ENCODE data around the gene DOK4. TPM values are rescaled to one million over a fixed set of nuclear protein-coding genes. Genes with fewer than 3 reads are reported as not detected.

The DOK4 gene
- total and polyA plus RNA-seq, 2 of the 8 experiments (the other 6 are each of a cell fraction or from before 2014, with no cell fraction given): 24.0 to 28.9 TPM

- no peak for TF ChIP-seq SAP30 (IDR thresholded peaks at IDR 0.05; ENCODE audit: insufficient read depth, insufficient replicate concordance, low read length)
- TF ChIP-seq PHF8 (conservative IDR thresholded peaks at IDR 0.05; ENCODE audit: low read depth, low read length): no peak
- TF ChIP-seq TAF1 (IDR thresholded peaks at IDR 0.05; ENCODE audit: low read depth, low read length): no peak
- peak in 1 of 2 experiments; percentile 84; a peak in 2 of 4 replicates for TF ChIP-seq SIN3A (conservative IDR thresholded peaks at IDR 0.05 in 1 of 2, IDR thresholded peaks at IDR 0.05 in 1 of 2; ENCODE audit: low read depth in 1 of 2, low read length in 2 of 2)
- no peak for TF ChIP-seq EGR1 (IDR thresholded peaks at IDR 0.05; ENCODE audit: borderline replicate concordance, low read depth, low read length)
- TF ChIP-seq, protein P1, sequence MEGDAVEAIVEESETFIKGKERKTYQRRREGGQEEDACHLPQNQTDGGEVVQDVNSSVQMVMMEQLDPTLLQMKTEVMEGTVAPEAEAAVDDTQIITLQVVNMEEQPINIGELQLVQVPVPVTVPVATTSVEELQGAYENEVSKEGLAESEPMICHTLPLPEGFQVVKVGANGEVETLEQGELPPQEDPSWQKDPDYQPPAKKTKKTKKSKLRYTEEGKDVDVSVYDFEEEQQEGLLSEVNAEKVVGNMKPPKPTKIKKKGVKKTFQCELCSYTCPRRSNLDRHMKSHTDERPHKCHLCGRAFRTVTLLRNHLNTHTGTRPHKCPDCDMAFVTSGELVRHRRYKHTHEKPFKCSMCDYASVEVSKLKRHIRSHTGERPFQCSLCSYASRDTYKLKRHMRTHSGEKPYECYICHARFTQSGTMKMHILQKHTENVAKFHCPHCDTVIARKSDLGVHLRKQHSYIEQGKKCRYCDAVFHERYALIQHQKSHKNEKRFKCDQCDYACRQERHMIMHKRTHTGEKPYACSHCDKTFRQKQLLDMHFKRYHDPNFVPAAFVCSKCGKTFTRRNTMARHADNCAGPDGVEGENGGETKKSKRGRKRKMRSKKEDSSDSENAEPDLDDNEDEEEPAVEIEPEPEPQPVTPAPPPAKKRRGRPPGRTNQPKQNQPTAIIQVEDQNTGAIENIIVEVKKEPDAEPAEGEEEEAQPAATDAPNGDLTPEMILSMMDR (IDR thresholded peaks at IDR 0.05; ENCODE audit: control extremely low read depth in 1 of 3, insufficient read depth in 1 of 3, low read depth in 1 of 3, low read length in 3 of 3): peak; percentile 69 to 97 (median 89)
- no peak for TF ChIP-seq SP1 (IDR thresholded peaks at IDR 0.05; ENCODE audit: low read depth, low read length)
- no peak for TF ChIP-seq HDAC6 (IDR thresholded peaks at IDR 0.05; ENCODE audit: low read depth, low read length)
- TF ChIP-seq BRCA1 (IDR thresholded peaks at IDR 0.05; ENCODE audit: low read depth, low read length): no peak
- no peak for TF ChIP-seq JUN (IDR thresholded peaks at IDR 0.05; ENCODE audit: low read depth, low read length)
- peak; percentile 65 to 68 for TF ChIP-seq RAD21 (IDR thresholded peaks at IDR 0.05 in 1 of 2, conservative IDR thresholded peaks at IDR 0.05 in 1 of 2; ENCODE audit: low read depth in 2 of 2, low read length in 2 of 2)
- TF ChIP-seq KDM5A (IDR thresholded peaks at IDR 0.05; ENCODE audit: low read length): no peak
- TF ChIP-seq CREB1 (IDR thresholded peaks at IDR 0.05): peak; percentile 33; the same call in 1 of the 2 replicates
- TF ChIP-seq RXRA (IDR thresholded peaks at IDR 0.05; ENCODE audit: insufficient read depth, low read depth, low read length): 0 out of 2 replicates have a peak, but pooled peaks have one; percentile 3
- TF ChIP-seq CHD2 (IDR thresholded peaks at IDR 0.05; ENCODE audit: low read length): no peak
- TF ChIP-seq BACH1 (IDR thresholded peaks at IDR 0.05; ENCODE audit: low read length): no peak
- TF ChIP-seq TBP (IDR thresholded peaks at IDR 0.05; ENCODE audit: low read depth, low read length): peak; percentile 59; the same call in 1 of the 2 replicates
- TF ChIP-seq EP300 (IDR thresholded peaks at IDR 0.05; ENCODE audit: borderline replicate concordance in 1 of 2, low read depth in 2 of 2, low read length in 2 of 2): peak in 1 of 2 experiments; percentile 25; a peak in 1 of 3 replicates
- no peak for TF ChIP-seq CBX8 (IDR thresholded peaks at IDR 0.05; ENCODE audit: borderline replicate concordance, low read depth, low read length)
- no peak for TF ChIP-seq GTF2F1 (IDR thresholded peaks at IDR 0.05; ENCODE audit: borderline replicate concordance, low read depth, low read length)
- no peak for TF ChIP-seq KDM4A (IDR thresholded peaks at IDR 0.05; ENCODE audit: low read depth, low read length, severe bottlenecking)
Observed at GRCh38 chr16:57475711-57476339, 10.5 kb downstream of the DOK4 start (continued).

Measured in H1 (cell line).